ENCODE results near the gene ORM1.

The ORM1 gene

GRCh38 chr9:114367772-114368569 lies 45.1 kb downstream of the ORM1 start:
- WGBS (ENCODE audit: extremely low coverage, insufficient coverage, insufficient read length), result no CpG with 5 or more reads among the region's 14 CpGs
- no peak overlapping the region for H3K9ac ChIP-seq (ENCODE audit: low read length)
- no peak overlapping the region for H3K18ac ChIP-seq (ENCODE audit: low read length)
- H3K79me1 ChIP-seq (ENCODE audit: low read length), result no peaks in the 10 kb centered on the region
- no peak overlapping the region for H2AK5ac ChIP-seq (ENCODE audit: low read length)
- H3K23ac ChIP-seq (ENCODE audit: low read length), result no peak overlapping the region
- H4K91ac ChIP-seq (ENCODE audit: low read depth, low read length), result no peak overlapping the region
- no peak overlapping the region for H3K14ac ChIP-seq (ENCODE audit: low read length)
- H3K4ac ChIP-seq (ENCODE audit: low read depth, low read length), result no peak overlapping the region
- no peak overlapping the region for H2AFZ ChIP-seq (ENCODE audit: insufficient read depth, low read length, poor library complexity)
- H3K9me3 ChIP-seq (ENCODE audit: insufficient read depth, low read depth, low read length), result no peaks in the 10 kb centered on the region
- H2BK5ac ChIP-seq (ENCODE audit: low read depth, low read length, poor library complexity), result no peak overlapping the region
- no peak overlapping the region for H2BK120ac ChIP-seq (ENCODE audit: insufficient read depth, low read length, poor library complexity)
- H4K12ac ChIP-seq (ENCODE audit: low read depth, low read length), result no peak overlapping the region
- H3K79me2 ChIP-seq (ENCODE audit: control insufficient read depth, insufficient read depth, low read length, poor library complexity), result no peaks in the 10 kb centered on the region
- H3K4me2 ChIP-seq (ENCODE audit: low read length), result no peak overlapping the region
- H3K4me3 ChIP-seq (ENCODE audit: low read depth, low read length), result no peak overlapping the region
- peaks cover 18 to 22% of the 10 kb centered on the region in 2 experiments for H3K36me3 ChIP-seq (ENCODE audit: control insufficient read depth in 1 of 2, insufficient read depth in 2 of 2, low read length in 2 of 2)
- no peak overlapping the region for H4K8ac ChIP-seq (ENCODE audit: low read depth, low read length)
- H3K27ac ChIP-seq (ENCODE audit: low read depth, low read length), result no peak overlapping the region
- no peak for DNase-seq
- H3K27me3 ChIP-seq (ENCODE audit: insufficient read depth, low read length), result no peaks in the 10 kb centered on the region
- no peak overlapping the region for H2BK12ac ChIP-seq (ENCODE audit: low read length)
- peaks cover 2 to 11% of the 10 kb centered on the region in 2 experiments for H3K4me1 ChIP-seq (ENCODE audit: control insufficient read depth in 1 of 2, insufficient read depth in 2 of 2, low read length in 2 of 2)

DNA sequence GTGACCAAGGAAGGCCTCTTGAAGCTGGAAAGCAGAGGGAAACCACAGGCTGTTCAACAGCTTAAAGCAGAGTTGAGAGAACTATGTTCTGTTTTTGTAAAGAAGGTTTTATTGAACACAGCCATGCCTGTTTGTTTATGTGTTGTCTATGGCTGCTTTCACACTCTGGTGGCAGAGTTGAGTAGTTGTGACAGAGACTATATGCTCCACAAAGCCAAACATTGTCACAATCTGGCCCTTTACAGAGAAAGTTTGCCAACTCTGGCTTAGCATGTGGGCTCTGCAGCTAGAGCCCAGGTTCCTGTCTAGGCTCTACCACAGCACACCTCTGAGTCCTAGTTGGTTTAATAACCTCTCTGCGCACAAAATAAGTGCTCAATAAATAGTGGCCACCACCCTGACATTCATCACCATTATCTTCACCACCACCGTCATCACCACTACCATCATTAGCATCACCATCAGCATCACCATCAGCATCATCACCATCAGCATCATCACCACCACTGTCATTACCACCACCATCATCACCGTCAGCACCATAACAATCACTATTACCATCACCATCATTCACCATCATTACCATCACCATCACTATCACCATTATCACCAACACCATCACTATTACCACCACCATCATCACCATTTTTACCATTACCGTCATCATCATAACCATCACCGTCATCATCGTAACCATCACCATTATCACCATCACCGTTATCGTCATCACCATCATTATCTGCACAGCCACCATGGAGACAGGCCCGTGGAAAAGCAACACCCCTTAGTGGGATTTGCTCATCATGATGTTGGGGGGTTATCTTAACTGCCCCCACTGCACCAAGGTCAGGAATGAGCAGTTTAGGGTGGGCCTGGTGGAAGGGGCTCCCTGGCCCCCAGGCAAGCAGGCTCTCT lies 46.6 kb downstream of the ORM1 start:
- H3K79me2 ChIP-seq (ENCODE audit: control insufficient read depth, insufficient read depth, low read length, poor library complexity), result no peaks in the 10 kb centered on the region
- H4K91ac ChIP-seq (ENCODE audit: low read depth, low read length), result no peak overlapping the region
- H3K18ac ChIP-seq (ENCODE audit: low read length), result no peak overlapping the region
- no peak overlapping the region for H3K4ac ChIP-seq (ENCODE audit: low read depth, low read length)
- H3K9me3 ChIP-seq (ENCODE audit: insufficient read depth, low read depth, low read length), result no peaks in the 10 kb centered on the region
- H2BK5ac ChIP-seq (ENCODE audit: low read depth, low read length, poor library complexity), result no peak overlapping the region
- no peak for DNase-seq
- H3K14ac ChIP-seq (ENCODE audit: low read length), result no peak overlapping the region
- H4K8ac ChIP-seq (ENCODE audit: low read depth, low read length), result no peak overlapping the region
- H3K4me3 ChIP-seq (ENCODE audit: low read depth, low read length), result no peak overlapping the region
- no peak overlapping the region for H2AFZ ChIP-seq (ENCODE audit: insufficient read depth, low read length, poor library complexity)
- H2AK5ac ChIP-seq (ENCODE audit: low read length), result no peak overlapping the region
- WGBS (ENCODE audit: extremely low coverage, insufficient coverage, insufficient read length), result 100% methylated on average over 4 of the region's 9 CpGs
- H3K4me1 ChIP-seq (ENCODE audit: control insufficient read depth in 1 of 2, insufficient read depth in 2 of 2, low read length in 2 of 2), result peaks cover 2 to 9% of the 10 kb centered on the region in 2 experiments
- H2BK12ac ChIP-seq (ENCODE audit: low read length), result no peak overlapping the region
- no peaks in the 10 kb centered on the region for H3K79me1 ChIP-seq (ENCODE audit: low read length)
- H3K23ac ChIP-seq (ENCODE audit: low read length), result no peak overlapping the region
- no peaks in the 10 kb centered on the region for H3K27me3 ChIP-seq (ENCODE audit: insufficient read depth, low read length)
- no peak overlapping the region for H3K27ac ChIP-seq (ENCODE audit: low read depth, low read length)
- H3K9ac ChIP-seq (ENCODE audit: low read length), result no peak overlapping the region
- peaks cover 27 to 30% of the 10 kb centered on the region in 2 experiments for H3K36me3 ChIP-seq (ENCODE audit: control insufficient read depth in 1 of 2, insufficient read depth in 2 of 2, low read length in 2 of 2)
- no peak overlapping the region for H2BK120ac ChIP-seq (ENCODE audit: insufficient read depth, low read length, poor library complexity)
- H3K4me2 ChIP-seq (ENCODE audit: low read length), result no peak overlapping the region
- H4K12ac ChIP-seq (ENCODE audit: low read depth, low read length), result no peak overlapping the region

GRCh38 chr9:114370251-114370967 lies 47.5 kb downstream of the ORM1 start:
- Histone ChIP-seq H2AK5ac (ENCODE audit: low read length) (no peak overlapping the region), H3K27ac (ENCODE audit: low read depth, low read length) (no peak overlapping the region)

GRCh38 chr9:114370968-114371320 lies 48.0 kb downstream of the ORM1 start:
- Histone ChIP-seq H3K4ac (ENCODE audit: low read depth, low read length) (no peak overlapping the region), H2AK5ac (ENCODE audit: low read length) (no peak overlapping the region), H3K79me2 (ENCODE audit: control insufficient read depth, insufficient read depth, low read length, poor library complexity) (no peaks in the 10 kb centered on the region), H3K4me1 (ENCODE audit: control insufficient read depth in 1 of 2, insufficient read depth in 2 of 2, low read length in 2 of 2) (peaks cover 2 to 7% of the 10 kb centered on the region in 2 experiments), H3K4me2 (ENCODE audit: low read length) (no peak overlapping the region), H3K9ac (ENCODE audit: low read length) (no peak overlapping the region), H2BK12ac (ENCODE audit: low read length) (no peak overlapping the region), H3K4me3 (ENCODE audit: low read depth, low read length) (no peak overlapping the region), H3K23ac (ENCODE audit: low read length) (no peak overlapping the region), H3K18ac (ENCODE audit: low read length) (no peak overlapping the region), H2BK120ac (ENCODE audit: insufficient read depth, low read length, poor library complexity) (no peak overlapping the region), H4K91ac (ENCODE audit: low read depth, low read length) (no peak overlapping the region), H4K12ac (ENCODE audit: low read depth, low read length) (no peak overlapping the region), H3K9me3 (ENCODE audit: insufficient read depth, low read depth, low read length) (no peaks in the 10 kb centered on the region), H4K8ac (ENCODE audit: low read depth, low read length) (no peak overlapping the region), H3K79me1 (ENCODE audit: low read length) (no peaks in the 10 kb centered on the region), H3K14ac (ENCODE audit: low read length) (no peak overlapping the region), H2BK5ac (ENCODE audit: low read depth, low read length, poor library complexity) (no peak overlapping the region), H3K36me3 (ENCODE audit: control insufficient read depth in 1 of 2, insufficient read depth in 2 of 2, low read length in 2 of 2) (peaks cover 26% of the 10 kb centered on the region in 2 experiments), H2AFZ (ENCODE audit: insufficient read depth, low read length, poor library complexity) (no peak overlapping the region), H3K27ac (ENCODE audit: low read depth, low read length) (no peak overlapping the region), H3K27me3 (ENCODE audit: insufficient read depth, low read length) (no peaks in the 10 kb centered on the region)
- no CpG with 5 or more reads among the region's 4 CpGs for WGBS (ENCODE audit: extremely low coverage, insufficient coverage, insufficient read length)
- no peak for DNase-seq

More at GRCh38 chr9:114370251-114370967, 47.5 kb downstream of the ORM1 start:
- H3K9ac ChIP-seq (ENCODE audit: low read length), result no peak overlapping the region
- H3K4me1 ChIP-seq (ENCODE audit: control insufficient read depth in 1 of 2, insufficient read depth in 2 of 2, low read length in 2 of 2), result peaks cover 2 to 7% of the 10 kb centered on the region in 2 experiments
- H3K4ac ChIP-seq (ENCODE audit: low read depth, low read length), result no peak overlapping the region
- H2AFZ ChIP-seq (ENCODE audit: insufficient read depth, low read length, poor library complexity), result no peak overlapping the region
- no peak overlapping the region for H4K8ac ChIP-seq (ENCODE audit: low read depth, low read length)
- H3K79me1 ChIP-seq (ENCODE audit: low read length), result no peaks in the 10 kb centered on the region
- peaks cover 26 to 28% of the 10 kb centered on the region in 2 experiments for H3K36me3 ChIP-seq (ENCODE audit: control insufficient read depth in 1 of 2, insufficient read depth in 2 of 2, low read length in 2 of 2)
- no CpG with 5 or more reads among the region's 6 CpGs for WGBS (ENCODE audit: extremely low coverage, insufficient coverage, insufficient read length)
- H3K9me3 ChIP-seq (ENCODE audit: insufficient read depth, low read depth, low read length), result no peaks in the 10 kb centered on the region
- no peak overlapping the region for H4K12ac ChIP-seq (ENCODE audit: low read depth, low read length)
- H3K27me3 ChIP-seq (ENCODE audit: insufficient read depth, low read length), result no peaks in the 10 kb centered on the region
- H3K23ac ChIP-seq (ENCODE audit: low read length), result no peak overlapping the region
- H3K18ac ChIP-seq (ENCODE audit: low read length), result no peak overlapping the region
- no peak overlapping the region for H2BK12ac ChIP-seq (ENCODE audit: low read length)
- H2BK5ac ChIP-seq (ENCODE audit: low read depth, low read length, poor library complexity), result no peak overlapping the region
- H2BK120ac ChIP-seq (ENCODE audit: insufficient read depth, low read length, poor library complexity), result no peak overlapping the region
- H3K4me2 ChIP-seq (ENCODE audit: low read length), result no peak overlapping the region
- no peak for DNase-seq
- H3K79me2 ChIP-seq (ENCODE audit: control insufficient read depth, insufficient read depth, low read length, poor library complexity), result no peaks in the 10 kb centered on the region
- no peak overlapping the region for H3K4me3 ChIP-seq (ENCODE audit: low read depth, low read length)
- no peak overlapping the region for H3K14ac ChIP-seq (ENCODE audit: low read length)
- no peak overlapping the region for H4K91ac ChIP-seq (ENCODE audit: low read depth, low read length)
